Right hindlimb (tissue), 1 donor: ENCODE data around the gene TFEB.

Source experiments
- DNase-seq: peaks from one replicate; pipeline ENCODE4 v3.0.0-alpha.2; 2018

Gene TFEB

DNA sequence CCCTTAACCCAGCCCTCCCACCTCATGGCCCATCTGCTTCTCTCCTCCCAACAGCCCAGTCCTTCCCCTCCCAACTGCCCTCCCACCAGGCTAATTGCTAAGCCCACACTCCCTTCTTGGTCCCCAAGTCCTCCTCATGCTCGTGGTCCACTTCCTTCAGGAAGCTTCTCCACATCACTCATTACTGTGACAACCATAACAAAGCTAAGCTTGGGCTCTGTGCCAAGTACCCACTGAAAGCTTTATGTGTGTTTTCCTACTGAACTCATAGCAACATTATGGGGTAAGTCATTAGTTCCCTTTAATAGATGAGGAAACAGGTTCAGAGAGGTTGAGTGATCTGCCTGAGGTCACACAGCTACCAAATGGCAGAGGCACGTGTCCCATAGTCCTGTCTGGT lies 28.1 kb upstream of the TFEB start:
- DNase-seq, result no peak

DNA sequence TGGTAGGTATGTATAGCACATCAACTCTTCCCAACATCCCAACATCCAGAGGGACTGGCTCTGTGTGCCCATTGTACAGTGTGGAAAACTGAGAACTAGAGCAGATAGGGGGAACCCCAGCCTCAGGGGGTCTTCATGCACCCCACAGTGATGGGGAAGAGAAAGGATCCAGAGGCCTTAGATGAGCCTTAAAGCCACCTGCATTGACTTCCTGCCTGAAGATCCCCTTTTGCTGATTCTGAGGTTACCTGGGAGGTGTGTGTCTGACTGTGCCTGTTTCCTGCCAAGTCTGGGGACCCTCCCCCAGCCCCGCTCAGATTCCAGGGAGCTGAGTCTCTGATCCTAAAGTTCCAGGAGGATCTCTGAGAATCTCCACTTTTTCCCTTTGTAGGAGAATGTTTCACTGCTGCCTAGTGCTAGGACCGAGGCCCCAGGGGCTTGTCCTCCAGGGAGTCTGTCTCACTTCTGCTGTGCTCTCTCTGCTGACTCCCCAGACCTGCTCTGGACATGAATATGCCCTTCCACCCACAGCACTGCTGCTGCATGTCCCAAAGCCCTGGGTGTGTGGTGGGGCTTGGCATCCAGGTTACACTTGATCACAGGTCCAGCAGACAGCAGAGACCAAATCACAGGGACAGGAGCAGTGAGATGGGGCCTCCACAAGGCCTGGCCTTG lies 24.6 kb upstream of the TFEB start:
- DNase-seq, result no peak

DNA sequence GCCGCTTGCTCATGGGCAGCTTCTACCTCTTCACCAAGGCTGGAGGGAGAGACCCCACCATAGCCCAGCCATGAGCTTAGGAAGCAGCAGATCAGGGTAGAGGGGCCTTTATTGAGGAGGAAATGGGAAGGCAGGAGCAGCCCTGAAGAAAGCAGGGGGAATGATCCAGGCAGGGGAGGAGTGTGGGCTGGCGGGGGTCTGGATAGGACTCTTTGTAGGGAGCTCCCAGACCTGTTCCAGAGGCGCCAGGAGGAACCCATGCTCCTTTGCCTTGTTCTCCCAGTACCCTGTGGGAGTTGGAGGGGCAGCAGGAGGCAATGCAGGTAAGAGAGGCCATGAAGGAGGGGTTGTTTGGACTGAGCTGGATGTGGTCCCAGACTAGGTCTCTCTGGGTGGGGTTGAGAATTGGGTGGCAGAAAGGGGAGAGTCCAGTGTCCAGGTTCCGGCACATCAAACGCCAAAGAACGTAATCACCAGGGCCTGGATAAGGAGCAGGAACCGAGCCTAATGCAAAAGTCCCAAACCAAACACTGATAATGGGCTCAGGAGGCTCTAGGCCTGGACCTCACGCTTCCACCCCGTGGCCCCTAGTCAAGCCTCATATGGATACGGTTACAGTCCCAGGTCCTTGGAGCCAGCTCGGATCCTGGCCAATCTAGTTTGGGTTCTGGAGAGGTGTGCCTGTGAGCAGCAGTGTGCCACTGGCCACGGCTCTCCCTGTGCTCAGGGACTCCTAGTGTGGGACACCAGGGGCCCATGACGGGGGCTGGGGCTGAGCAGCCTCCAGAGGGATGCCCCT lies 23.9 kb upstream of the TFEB start:
- no peak for DNase-seq

DNA sequence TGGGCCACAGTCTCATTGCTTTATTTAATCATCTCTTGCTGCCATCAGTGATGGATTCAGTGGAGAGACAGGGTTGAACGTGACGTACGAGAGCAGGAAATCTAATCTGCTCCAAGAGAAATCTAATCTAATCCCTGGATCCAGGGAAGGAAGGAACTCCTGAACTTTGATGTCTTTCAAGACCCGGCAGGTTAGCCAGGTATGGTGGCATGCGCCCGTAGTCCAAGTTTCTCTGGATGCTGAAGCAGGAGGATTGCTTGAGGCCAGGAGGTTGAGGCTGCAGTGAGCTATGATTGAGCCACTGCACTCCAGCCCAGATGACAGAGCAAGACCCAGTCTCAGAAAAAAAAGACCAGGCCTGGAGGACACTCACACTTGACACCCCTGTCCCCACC lies 23.2 kb upstream of the TFEB start:
- no peak for DNase-seq

DNA sequence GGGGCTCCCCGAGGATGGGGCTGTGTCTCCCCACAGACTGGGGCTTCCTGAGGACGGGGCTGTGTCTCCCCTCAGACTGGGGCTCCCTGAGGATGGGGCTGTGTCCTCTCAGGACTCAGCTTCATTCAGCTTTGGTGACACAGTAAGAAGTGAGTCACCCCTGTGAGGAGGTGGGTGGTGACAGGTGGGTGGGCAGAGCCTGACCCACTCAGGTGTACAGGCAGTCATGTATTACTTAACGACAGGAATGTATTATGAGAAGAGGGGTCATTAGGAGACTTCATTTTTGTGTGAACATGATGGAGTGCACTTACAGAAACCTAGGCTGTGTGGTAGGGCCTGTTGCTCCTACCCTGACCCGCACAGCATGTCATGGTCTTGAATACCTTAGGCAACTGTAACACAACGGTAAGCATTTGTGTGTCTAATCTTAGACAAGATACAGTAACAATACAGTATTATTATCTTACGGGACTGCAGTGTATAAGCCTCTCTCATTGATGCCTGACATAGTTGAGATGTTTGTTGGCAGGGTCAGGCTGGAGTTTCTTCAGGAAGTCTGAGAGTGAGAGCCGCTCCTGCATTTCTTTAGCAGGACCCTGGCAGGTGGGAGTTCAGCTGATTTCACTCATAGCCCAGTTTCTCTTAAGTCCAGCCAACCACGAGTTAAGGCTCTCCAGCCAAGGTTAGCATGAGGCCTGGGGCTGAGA lies 22.7 kb upstream of the TFEB start:
- no peak for DNase-seq

DNA sequence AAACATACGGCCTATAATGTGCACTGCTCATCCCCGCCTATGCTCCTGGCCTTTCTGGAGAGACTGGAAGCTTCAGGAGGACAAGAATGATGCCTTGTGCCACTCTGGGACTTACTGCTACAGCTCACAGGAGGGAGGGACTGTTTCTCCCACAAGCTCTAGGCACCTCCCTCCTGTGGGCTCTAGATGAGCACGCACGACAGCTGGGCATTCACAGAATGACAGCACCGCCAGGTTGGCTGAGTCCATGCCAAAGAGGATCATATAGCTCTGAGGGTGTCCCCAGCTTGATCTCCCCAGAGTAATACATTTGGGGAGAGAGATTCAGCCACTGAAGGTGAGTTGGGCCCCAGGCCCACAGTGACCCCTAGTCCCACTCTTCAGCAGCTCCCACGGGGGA lies 21.9 kb upstream of the TFEB start:
- DNase-seq, result no peak

DNA sequence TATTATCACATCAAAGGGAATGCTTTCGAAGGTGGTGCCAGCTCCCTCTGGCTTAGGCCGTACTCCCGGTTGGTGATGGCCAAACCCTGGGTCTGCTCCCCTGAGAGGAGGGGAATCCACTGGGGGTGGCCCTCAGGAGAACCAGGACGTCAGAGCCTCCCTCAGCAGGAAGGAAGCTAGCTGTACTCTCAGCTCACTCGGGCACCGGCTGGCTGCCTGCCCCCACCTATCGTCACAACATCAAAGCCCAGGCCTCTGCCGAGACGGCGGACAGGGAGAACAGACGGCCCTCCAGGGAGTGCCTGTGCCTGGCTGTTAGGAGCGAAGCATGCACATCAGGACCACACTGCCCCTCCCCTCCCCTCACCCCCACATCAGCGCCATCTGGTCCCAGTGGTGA lies 20.9 kb upstream of the TFEB start:
- no peak for DNase-seq

DNA sequence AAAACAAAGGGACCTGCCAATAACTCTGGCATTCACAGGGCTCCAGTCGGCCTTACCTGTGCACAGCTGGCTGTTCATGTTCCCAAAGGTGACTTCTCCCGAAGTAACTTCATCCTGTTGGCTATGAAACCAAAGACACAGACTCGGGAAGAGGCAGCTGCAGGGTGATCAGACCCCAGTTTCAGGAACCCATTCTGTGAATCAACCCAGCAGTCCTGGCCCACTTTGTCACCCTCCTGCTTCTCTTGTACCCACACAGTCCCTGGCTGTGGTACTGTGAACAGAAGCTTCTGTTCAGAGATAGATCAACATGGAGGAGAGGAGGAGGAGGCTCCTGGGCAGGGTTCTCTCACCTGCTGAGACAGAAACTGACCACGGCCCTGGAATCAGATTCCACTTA lies 20.5 kb upstream of the TFEB start:
- no peak for DNase-seq

DNA sequence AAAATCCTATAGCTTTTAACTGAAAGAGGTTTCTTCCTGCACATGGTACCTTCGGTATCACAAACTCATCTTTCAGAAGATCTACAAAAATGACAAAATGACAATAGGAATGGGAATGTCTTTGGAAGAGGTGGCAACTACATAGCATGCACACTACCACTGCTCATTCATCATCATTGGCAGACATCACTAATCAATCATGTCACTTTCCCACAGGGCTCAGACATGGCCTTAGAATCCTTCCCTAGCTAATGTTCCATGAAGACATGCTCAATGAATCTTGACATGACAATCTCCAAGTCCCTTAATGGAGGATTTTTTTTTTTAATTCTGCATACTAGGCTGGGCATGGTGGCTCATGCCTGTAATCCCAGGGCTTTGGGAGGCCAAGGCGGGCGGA lies 15.0 kb upstream of the TFEB start:
- no peak for DNase-seq

DNA sequence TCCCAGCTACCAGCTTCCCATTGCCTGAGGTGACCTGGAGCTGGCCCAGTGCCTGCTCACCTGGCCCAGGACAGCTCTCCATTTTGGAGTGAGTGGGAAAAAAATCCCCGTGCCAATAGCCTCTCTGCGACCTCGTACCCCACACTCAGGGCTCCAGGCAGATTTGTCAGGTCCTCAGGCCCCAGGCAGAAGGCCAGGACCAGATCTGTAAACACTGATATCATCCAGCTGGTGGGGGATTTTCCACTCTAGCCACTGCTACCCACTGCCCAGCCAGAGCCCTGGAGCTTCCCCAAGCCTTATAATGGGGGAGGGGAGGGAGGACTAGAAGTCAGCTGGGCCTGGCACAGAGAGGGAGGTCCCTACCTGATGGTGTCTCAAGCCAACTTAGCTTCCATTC lies 13.1 kb upstream of the TFEB start:
- no peak for DNase-seq

DNA sequence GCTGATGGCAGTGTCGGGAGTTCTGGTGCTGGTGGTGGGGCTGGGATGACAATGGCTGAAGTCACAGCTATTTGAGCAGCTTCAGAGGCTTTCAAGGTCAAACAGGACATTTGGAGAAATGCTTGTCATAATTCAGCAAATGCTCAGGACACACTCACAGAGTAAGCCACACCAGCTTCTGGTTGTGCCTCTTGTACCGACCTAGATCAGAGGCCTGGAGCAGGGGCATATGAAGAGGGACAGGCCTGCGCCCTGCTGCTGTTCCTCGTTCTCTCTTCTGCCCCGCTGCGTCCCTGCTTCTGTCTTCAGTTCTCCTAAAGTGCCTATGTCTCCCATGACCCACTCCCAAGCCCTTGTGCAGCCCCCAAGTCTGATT lies 12.7 kb upstream of the TFEB start:
- DNase-seq, result no peak

DNA sequence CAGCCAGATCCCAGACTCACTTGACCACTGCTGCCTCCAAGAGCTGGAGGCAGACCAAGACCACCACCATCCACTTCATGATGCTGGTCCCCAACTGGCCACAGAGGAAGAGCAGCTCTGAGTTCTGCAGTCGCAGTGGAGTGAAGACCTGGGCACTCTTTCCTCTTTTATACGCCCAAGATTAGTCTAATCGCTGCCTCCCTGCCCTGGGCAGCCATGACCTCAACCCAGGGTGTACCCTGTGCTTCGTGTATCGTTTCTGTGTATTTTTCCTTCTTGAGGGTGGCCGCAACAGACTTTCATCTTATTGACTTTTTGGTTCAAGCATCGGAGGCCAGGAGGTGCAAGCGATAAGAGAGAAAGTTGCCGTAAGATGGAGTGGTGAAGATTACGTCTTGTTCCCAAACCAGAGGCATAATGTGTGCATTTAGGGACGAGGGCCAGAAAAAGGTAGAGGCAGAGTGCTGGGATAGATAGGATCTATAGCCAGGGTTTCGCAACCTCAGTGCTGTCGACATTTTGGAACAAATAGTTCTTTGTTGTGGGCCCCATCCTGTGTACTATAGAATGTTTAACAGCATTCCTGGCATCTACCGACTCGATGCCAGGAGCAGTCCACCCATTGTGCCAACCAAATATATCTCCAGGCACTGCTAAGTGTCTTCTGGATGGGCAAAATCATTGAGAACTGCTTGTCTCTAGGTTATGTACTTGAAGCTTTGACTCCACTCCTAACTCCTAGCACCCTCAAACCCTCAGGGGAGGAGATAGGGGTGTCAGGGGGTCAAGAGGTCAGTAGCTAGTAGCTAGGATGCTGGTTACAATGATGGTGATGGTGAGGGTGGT lies 12.1 kb upstream of the TFEB start, which contains the start of gene PGC:
PGC (minus strand) TSS at position 142 of the 846 bp plus-strand sequence; CDS start at position 79, 63 bp downstream.
- no peak for DNase-seq

DNA sequence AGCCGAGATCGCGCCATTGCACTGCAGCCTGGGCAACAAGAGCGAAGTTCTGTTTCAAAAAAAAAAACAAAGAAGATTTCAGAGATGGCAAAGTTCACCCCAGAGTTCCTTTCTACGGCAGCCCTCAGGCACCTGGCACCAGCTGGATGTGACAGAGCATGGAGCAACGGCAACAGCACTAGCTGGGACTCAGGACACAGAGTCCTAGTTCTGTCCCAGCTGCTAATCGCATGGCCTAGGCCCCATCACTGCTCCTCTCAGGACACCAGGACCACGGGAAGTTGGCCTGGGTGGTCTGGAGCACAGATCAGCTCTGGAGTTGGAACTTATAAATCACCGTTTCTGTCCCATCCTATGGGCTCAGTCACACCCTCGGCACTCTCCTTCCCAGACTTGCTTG lies 10.7 kb upstream of the TFEB start:
- no peak for DNase-seq

DNA sequence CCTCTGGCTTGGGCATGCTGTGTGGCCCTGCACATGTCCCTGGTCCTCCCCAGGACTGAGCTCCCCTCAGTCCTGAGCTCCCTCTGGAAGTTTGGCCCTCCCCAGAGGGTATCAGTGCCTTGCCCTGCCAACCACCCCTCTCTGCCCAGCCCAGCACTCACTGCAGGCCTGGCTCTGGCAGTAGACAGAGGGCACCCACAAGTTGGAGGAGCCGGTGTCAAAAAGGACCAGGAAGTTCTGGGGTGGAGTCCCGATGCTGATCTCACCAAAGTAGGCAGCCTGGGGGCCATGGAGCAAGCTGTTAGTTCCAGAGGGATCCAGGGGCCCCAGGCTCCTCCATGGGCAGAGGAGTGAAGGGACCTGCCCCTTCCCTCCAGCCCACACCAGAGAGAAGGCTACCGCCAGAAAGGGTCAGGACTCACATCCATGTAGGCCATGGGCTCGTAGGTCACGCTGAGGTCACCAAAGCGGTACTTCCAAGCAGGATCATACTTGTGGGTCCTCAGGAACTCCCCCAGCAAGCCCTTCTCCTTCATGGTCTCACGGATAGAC lies 8.9 kb upstream of the TFEB start:
- DNase-seq, result no peak

DNA sequence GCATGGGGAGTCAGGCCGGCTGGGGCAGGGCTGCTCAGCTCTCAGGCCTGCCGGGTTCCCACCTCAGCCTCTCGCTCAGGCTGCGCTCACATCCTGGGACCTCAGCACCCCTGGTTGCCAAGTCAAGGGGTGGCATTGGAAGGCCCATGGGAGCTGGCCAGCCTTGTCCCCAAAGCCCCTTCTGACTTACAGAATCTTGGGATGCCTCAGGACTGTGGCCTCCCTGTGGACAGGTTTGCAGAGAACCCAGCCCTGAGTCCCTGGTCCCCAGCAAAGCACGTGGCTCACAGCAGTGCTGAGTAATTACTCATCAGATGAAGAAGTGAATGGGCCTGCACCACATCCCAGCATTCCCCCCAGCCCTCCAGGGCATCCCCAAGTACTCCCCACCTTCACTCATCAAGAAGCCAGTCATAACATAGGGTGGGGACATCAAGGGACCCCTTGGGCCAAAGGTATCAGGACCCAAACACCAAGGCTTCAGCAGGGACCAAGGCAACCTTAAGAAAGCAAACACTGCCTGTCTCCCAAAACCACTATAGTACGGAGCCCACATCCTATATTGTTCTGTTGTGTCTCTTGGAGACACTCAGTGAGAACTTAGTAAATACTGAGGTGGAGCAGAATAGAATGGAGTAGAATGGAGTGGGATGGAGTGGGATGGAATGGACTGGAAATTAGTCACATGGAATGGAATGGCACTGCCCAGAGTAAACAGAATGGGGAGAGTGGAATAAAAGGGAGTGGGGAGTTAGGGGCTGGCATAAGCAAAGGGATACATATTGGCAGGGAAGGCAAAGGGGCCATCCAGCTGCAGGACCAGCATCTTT lies 8.2 kb upstream of the TFEB start:
- DNase-seq, result no peak

DNA sequence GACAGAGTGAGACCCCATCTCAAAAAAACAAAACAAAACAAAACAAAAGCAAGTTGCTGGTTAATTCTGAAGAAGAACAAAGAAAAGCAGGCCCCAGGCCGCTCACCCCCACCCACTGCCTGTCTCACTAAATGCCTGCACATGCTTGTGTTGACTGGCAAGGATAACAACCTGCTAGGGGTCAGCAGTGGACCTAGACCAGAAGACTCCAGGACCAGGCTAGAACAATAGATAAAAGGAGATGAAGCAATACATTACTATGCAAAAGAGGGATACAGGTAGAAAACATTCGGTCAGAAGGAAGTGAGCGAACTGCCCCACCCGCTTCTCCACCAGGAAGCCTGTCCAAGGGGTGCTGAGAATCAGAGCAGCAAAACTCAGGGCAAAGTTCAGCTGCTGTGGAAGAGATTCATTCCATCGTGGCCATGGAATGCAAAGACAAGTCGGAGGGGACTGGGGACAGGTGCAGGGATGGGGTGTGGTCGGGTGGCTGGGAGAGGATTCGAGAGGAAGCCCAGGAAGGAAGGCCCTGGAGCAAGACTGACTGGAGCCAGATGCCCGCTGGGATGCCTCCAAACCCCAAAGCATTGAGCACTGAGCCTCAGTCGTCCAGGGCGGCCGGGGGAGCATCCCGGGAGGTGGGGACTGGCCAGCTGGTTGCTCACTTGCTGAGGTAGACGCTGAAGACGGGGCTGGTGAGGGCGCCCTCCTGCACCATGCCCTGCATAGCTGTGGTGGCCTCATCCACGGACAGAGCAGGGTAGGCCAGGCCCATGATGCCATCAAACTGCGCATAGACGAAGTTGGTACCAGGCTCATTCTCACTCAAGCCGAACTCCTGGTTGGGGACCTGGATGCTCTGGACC lies 6.5 kb upstream of the TFEB start:
- no peak for DNase-seq

DNA sequence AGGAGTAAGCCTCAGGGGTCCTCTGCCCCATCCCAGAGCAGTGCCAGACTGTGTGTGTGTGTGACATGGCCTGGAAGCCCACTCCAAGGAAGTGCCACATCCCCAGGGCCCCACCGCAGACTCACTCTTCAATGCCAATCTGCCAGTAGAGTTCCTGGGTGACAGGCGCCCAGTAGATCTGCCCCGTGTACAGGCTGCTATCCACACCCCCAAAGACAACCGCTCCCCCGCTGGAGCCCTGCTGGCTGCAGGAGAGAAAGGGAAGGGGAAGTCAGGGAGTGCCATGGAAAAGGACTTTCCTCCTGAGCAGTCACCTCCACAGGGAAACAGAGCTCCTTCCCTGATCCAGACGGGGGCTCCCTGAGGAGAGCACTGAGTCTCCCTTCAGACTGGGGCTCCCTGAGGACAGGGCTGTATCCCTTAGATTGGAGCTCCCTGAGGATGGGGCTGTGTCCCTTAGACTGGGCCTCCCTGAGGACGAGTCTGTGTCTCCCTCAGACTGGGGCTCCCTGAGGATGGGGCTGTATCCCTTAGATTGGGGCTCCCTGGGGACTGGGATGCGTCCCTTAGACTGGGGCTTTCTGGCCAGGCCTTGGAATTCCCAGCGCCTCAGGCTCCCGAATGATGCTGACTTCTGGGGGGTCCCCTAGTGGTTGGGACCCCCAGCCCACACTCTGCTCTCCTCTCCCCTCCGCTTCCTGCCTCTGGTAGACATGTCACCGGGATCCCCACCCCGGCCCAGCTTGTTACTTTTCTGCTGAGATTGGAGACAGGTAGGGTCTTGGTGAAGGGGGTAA lies 5.2 kb upstream of the TFEB start:
- no peak for DNase-seq

DNA sequence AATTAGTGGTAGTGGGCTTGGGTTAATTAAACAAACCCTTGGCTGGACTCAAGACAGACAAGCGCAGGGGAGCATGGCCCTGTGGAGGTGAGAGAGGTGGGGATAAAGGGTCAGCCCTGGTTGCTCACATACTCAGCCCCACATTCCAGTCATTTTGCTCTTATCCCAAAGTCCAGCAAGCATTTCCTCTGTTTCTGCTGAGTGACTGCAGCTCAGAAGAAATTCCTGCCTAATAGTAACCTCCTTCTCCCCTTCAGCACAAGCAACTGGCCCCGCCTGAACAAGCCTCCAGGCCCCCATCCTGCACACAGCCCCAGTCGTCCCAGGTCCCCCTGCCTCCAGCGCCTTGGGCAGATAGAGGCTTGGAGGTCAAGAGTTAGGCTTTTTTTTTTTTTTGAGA lies 3.6 kb upstream of the TFEB start:
- no peak for DNase-seq

DNA sequence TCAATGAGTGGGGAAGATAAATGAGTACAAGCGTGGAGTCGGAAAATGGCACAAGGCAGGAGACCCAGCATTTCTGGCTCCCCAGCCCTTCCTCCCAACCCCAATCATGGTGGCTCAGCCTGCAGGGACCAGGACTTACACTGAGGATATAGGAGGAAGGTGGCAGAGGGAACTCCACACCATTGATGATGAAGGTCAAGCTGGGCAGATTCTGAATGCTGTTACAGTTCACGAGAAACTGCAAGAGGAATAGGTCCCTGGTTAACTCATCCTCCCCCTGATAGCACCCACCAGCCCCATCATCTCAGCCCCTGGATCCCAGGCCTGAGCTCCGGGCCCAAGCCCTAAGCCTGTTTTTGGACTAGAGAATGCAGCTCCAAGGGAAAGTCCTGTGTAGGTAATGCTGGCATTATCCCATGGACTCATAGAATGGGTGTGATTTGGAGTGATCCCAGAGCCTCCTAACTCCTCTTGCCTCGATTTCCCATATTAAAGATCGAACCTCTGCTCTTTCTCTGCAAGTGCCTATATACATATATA lies 2.3 kb upstream of the TFEB start:
- no peak for DNase-seq
